ENCODE data around the gene CDX1.

Gene CDX1

GRCh38 chr5:150131978-150132694, 34.4 kb upstream of the CDX1 start:
- DNase-seq = no peak

GRCh38 chr5:150132740-150133139, 33.8 kb upstream of the CDX1 start:
- DNase-seq = no peak

- no peak for DNase-seq
These were observed 32.9 kb upstream of the CDX1 start for GRCh38 chr5:150133581-150134197.

GRCh38 chr5:150134198-150134588, 32.4 kb upstream of the CDX1 start:
- no peak for DNase-seq

GRCh38 chr5:150135557-150136304, 30.8 kb upstream of the CDX1 start:
- DNase-seq = no peak

GRCh38 chr5:150136305-150137167, 30.0 kb upstream of the CDX1 start:
- DNase-seq = no peak

DNA sequence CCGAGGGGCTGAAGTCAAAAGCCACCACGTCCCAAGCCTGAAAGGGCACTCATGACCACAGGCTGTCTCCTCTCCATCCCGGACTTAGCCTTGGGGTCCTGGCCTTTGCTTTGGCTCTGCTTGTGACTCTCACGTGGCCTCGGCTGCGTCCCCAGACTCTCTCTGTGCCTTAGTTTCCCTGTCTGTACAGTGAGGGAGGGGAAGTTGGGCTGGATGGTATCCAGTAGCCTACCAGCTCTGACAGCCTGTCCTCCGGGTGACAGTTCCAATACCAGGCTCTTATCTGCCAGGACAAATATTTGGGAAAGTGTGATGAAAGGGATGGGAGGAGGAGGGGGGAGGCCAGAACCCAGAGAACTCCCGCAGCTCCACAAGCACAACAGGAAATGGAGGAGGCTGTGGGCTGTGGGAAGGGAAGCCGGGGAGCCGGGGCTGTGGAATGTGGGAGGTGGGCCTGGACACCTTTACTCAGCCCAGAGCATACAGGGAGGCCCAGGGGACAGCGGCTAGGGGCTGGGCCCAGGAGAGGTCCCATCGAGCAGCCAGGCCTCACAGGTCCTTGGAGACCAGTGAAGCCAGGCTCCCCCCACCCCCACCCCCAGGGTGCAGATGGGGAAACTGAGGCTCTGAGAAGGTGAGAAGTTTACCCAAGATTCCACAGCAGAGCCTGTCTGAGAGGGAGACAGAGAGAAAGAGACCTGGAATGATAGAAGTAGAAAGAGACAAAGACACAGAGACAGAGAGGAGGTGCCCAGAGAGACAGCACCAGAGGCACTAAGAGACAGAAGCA, 29.2 kb upstream of the CDX1 start:
- DNase-seq = peak; percentile 81

DNA sequence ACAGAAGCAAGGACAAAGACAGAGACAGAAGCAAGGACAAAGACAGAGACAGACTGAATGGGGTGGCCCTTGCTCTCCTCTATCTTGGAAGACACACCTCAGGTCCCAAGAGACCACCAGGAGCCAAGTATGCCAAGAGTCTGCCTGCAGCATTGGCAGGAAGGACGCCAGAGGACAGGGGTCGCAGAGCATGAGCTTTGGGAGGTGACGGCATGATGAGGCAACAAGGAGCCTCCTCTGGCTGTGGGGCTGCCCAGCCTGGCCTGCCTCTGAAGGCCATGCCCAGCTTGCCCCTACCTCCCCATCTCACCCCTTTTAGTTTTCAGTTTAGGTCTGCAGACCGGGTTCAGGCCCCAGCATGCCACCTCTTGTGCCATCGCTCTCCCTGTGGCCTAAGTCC, 28.6 kb upstream of the CDX1 start:
- DNase-seq = peak; percentile 53

DNA sequence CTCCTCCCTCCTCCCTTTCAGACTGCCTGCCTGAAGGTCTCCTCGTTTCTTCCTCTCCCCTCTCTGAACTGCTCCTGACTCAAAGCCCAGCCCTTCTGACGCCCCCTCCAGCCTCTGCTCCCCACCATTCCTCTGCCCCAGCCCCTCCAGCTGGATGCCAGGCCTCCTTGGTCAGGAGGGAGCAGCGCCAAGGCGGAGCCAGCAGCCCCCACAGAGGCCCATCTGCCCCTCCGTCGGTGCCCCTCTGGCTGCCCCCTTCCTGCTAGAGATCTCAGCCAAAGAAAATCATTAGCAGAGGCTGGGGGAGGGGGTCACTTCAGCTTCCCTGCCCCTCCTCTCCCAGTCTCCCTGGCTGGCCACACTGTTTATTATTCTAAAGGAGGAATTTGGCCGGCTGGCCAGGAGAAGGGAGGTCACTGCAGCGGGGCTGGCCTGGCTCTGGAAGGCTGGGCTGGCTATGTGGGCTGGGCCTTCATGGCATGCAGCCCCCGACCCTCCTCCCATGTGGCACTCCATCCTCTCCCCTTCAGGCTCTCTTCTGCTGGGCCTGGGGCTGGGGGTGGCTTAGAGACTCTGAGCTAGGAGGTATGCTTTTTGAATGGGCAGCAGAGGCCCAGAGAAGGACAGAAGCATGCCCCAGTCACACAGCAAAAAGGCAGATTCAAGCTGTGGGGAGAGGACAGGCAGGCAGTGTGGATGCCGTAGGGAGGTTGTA, 27.9 kb upstream of the CDX1 start:
- peak; percentile 89 for DNase-seq

GRCh38 chr5:150139334-150139733, 27.2 kb upstream of the CDX1 start:
- DNase-seq = peak; percentile 91

DNA sequence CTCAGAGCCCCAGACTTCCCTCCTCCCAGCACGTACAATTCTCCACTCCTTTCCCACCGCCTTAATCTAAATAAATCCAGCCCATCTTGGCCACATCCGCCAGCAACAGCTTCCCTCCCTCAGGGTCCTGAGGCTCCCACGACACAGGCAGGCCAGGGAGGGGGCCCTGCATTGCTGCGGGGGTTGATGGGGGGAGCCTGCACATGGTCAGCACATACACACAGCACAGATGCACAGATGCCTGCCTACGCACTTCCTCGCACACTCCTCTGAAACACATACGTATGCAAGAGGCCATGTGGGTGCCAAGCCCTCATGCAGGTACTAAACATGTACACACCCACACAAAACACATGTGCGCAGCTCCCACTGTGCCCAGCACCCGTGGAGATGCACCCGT, 25.7 kb upstream of the CDX1 start:
- DNase-seq = peak; percentile 79

DNA sequence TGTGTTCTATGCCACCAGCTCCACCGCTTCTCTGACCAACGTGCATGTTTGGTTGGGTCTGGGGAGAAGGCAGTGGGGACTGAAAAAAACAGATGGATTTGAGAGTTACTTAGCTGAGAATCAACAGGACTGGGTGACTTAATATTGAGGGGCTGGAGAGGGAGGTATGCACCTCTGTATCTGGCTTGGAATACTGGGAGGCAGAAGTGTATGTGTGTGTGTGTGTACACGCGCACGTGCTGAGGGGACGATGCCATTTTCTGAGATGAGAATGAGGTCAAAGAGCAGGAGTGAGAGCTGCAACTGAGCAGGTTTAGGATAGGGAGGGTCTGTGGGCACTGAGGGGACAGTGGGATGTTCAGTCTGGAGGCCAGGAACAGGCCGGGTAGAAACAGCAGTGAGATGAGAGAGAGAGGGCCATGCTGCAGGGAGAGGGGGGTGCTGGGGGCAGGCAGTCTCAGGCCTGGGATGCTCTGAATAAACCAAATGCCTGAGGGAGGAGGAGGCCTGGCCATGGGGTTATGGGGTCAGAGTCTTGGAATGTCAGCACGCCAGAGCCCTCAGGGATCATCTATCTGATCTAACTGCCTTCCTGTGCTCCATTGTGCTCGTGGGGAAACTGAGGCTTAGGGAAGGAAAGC, 24.9 kb upstream of the CDX1 start:
- peak; percentile 71 for DNase-seq

GRCh38 chr5:150142185-150142958, 24.2 kb upstream of the CDX1 start:
- no peak for DNase-seq

- peak; percentile 90 for DNase-seq
These were observed 23.6 kb upstream of the CDX1 start for GRCh38 chr5:150142959-150143349.

- DNase-seq = peak; percentile 96
These were observed 23.0 kb upstream of the CDX1 start for GRCh38 chr5:150143350-150144245.

GRCh38 chr5:150144246-150144801, 22.3 kb upstream of the CDX1 start:
- peak; percentile 91 for DNase-seq

- no peak for DNase-seq
These were observed 21.7 kb upstream of the CDX1 start for GRCh38 chr5:150144879-150145278.

DNA sequence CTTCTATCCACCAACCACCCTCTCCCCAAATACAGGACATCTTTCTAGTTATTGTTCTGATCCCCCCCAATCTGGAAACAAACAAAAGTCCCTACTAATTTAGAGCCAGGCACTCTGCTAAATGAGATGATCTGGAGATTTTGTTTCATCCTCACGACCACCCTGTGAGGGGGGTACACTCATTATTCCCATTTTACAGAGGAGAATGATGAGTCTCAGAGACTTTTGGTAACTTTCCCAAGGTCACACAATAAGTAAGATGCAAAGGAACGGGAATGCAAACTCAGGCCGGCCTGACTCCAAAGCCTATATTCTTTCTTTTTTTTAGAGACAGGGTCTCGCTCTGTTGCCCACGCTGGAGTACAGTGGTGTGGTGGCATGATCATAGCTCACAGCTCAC, 20.3 kb upstream of the CDX1 start:
- no peak for DNase-seq
